Central memory CD8-positive, alpha-beta T cell (primary cell): Measurements from ENCODE around the gene NYAP1.
"Not testable (repeated sequence)": the region's sequence is repeated elsewhere in the genome, so short reads cannot be mapped to it uniquely, and the experiment has no call there.

Source experiments
- ATAC-seq: fragments of 150-1000 bp; cut with Tn5 transposase; replicated peaks from 2 replicates; pipeline ENCODE4 v1.10.0; 2022; ENCODE audit warnings: mild to moderate bottlenecking, moderate FRiP score, moderate number of reproducible peaks; ENCODE audit not compliant: poor library complexity, severe bottlenecking; ENCODE audit errors: extremely low read depth
- DNase-seq, 2 donors: peaks; one replicate each; pipeline ENCODE4 v3.0.0; 2021; ENCODE audit warnings: low spot score in 2 of 2
- H3K27ac Mint-ChIP-seq: one replicate; pipeline ENCODE4 v1.8.0; 2022; ENCODE audit warnings: low read depth, mild to moderate bottlenecking, moderate library complexity, mixed read lengths
- H3K27me3 Mint-ChIP-seq: one replicate; pipeline ENCODE4 v1.8.0; 2022; ENCODE audit warnings: mixed read lengths
- H3K36me3 Mint-ChIP-seq: one replicate; pipeline ENCODE4 v1.8.0; 2022; ENCODE audit warnings: mild to moderate bottlenecking, moderate library complexity, mixed read lengths; ENCODE audit not compliant: insufficient read depth
- H3K4me1 Mint-ChIP-seq: one replicate; pipeline ENCODE4 v1.8.0; 2022; ENCODE audit warnings: mixed read lengths
- H3K4me3 Mint-ChIP-seq: one replicate; pipeline ENCODE4 v1.8.0; 2022; ENCODE audit warnings: mild to moderate bottlenecking, moderate library complexity, mixed read lengths
- H3K9me3 Mint-ChIP-seq: one replicate; pipeline ENCODE4 v1.8.0; 2022; ENCODE audit warnings: mixed read lengths

The NYAP1 gene

GRCh38 chr7:100444311-100445278 is 39.1 kb upstream of the NYAP1 start:
- H3K36me3 Mint-ChIP-seq: peaks cover 2% of the 10 kb centered on the region
- no peak overlapping the region for H3K4me3 Mint-ChIP-seq
- H3K27ac Mint-ChIP-seq: no peak overlapping the region
- H3K9me3 Mint-ChIP-seq: no peaks in the 10 kb centered on the region
- H3K4me1 Mint-ChIP-seq: peaks cover 5% of the 10 kb centered on the region
- DNase-seq (no peak), ATAC-seq (no peak)
- no peaks in the 10 kb centered on the region for H3K27me3 Mint-ChIP-seq

- DNase-seq: no peak
- Mint-ChIP-seq H3K36me3 (peaks cover 2% of the 10 kb centered on the region), H3K27me3 (no peaks in the 10 kb centered on the region), H3K9me3 (no peaks in the 10 kb centered on the region), H3K27ac (no peak overlapping the region), H3K4me3 (no peak overlapping the region), H3K4me1 (peaks cover 5% of the 10 kb centered on the region)
- no peak for ATAC-seq
These were observed 37.7 kb upstream of the NYAP1 start for GRCh38 chr7:100446040-100446439.

- not testable (repeated sequence) for H3K9me3 Mint-ChIP-seq, DNase-seq, H3K27ac Mint-ChIP-seq, H3K4me3 Mint-ChIP-seq, H3K27me3 Mint-ChIP-seq, ATAC-seq, H3K4me1 Mint-ChIP-seq, H3K36me3 Mint-ChIP-seq
These were observed 36.4 kb upstream of the NYAP1 start for GRCh38 chr7:100447363-100447762.

- Mint-ChIP-seq H3K4me3 (peak overlapping the region; percentile 32), H3K4me1 (no peaks in the 10 kb centered on the region), H3K36me3 (peaks cover 2% of the 10 kb centered on the region), H3K27me3 (no peaks in the 10 kb centered on the region), H3K9me3 (no peaks in the 10 kb centered on the region), H3K27ac (no peak overlapping the region)
- ATAC-seq (no peak), DNase-seq (no peak)
These were observed 34.4 kb upstream of the NYAP1 start for GRCh38 chr7:100449190-100449795.

- Mint-ChIP-seq H3K27ac (no peak overlapping the region), H3K4me1 (peaks cover 6% of the 10 kb centered on the region), H3K36me3 (peaks cover 2% of the 10 kb centered on the region), H3K9me3 (no peaks in the 10 kb centered on the region), H3K27me3 (no peaks in the 10 kb centered on the region), H3K4me3 (no peak overlapping the region)
- no peak for ATAC-seq
- DNase-seq: no peak
These were observed 31.2 kb upstream of the NYAP1 start for GRCh38 chr7:100452513-100452912.

GRCh38 chr7:100453854-100454253 is 29.9 kb upstream of the NYAP1 start:
- not testable (repeated sequence) for H3K4me3 Mint-ChIP-seq, H3K27ac Mint-ChIP-seq, ATAC-seq

GRCh38 chr7:100455206-100455605 is 28.5 kb upstream of the NYAP1 start:
- no peaks in the 10 kb centered on the region for H3K9me3 Mint-ChIP-seq
- ATAC-seq: no peak
- no peaks in the 10 kb centered on the region for H3K27me3 Mint-ChIP-seq
- peaks cover 3% of the 10 kb centered on the region for H3K36me3 Mint-ChIP-seq
- DNase-seq: no peak
- H3K4me1 Mint-ChIP-seq: peaks cover 6% of the 10 kb centered on the region
- no peak overlapping the region for H3K27ac Mint-ChIP-seq
- H3K4me3 Mint-ChIP-seq: no peak overlapping the region

More at GRCh38 chr7:100453854-100454253, 29.9 kb upstream of the NYAP1 start:
- not testable (repeated sequence) for H3K4me1 Mint-ChIP-seq, H3K9me3 Mint-ChIP-seq, H3K36me3 Mint-ChIP-seq, DNase-seq, H3K27me3 Mint-ChIP-seq

- ATAC-seq (no peak), DNase-seq (no peak)
- no peak overlapping the region for H3K27ac Mint-ChIP-seq
- no peaks in the 10 kb centered on the region for H3K9me3 Mint-ChIP-seq
- peaks cover 4% of the 10 kb centered on the region for H3K36me3 Mint-ChIP-seq
- H3K4me3 Mint-ChIP-seq: no peak overlapping the region
- no peaks in the 10 kb centered on the region for H3K27me3 Mint-ChIP-seq
- peaks cover 6% of the 10 kb centered on the region for H3K4me1 Mint-ChIP-seq
These were observed 27.2 kb upstream of the NYAP1 start for GRCh38 chr7:100456562-100456961.

- no peaks in the 10 kb centered on the region for H3K27me3 Mint-ChIP-seq
- peaks cover 4% of the 10 kb centered on the region for H3K36me3 Mint-ChIP-seq
- no peak overlapping the region for H3K4me3 Mint-ChIP-seq
- H3K27ac Mint-ChIP-seq: no peak overlapping the region
- H3K9me3 Mint-ChIP-seq: no peaks in the 10 kb centered on the region
- ATAC-seq (no peak), DNase-seq (no peak)
- peaks cover 6% of the 10 kb centered on the region for H3K4me1 Mint-ChIP-seq
These were observed 26.7 kb upstream of the NYAP1 start for GRCh38 chr7:100457033-100457432.

GRCh38 chr7:100464210-100464660 is 19.5 kb upstream of the NYAP1 start, which contains the start of gene SPACDR:
Gene SPACDR, minus strand, starts transcription at chr7:100464260. Its CDS starts 235 bp downstream, at chr7:100464025.
- H3K4me1 Mint-ChIP-seq: peaks cover 5% of the 10 kb centered on the region
- DNase-seq: no peak
- H3K9me3 Mint-ChIP-seq: no peaks in the 10 kb centered on the region

GRCh38 chr7:100464791-100465190 is 18.9 kb upstream of the NYAP1 start:
- H3K27me3 Mint-ChIP-seq: no peaks in the 10 kb centered on the region
- peaks cover 25% of the 10 kb centered on the region for H3K36me3 Mint-ChIP-seq
- H3K9me3 Mint-ChIP-seq: no peaks in the 10 kb centered on the region
- peak overlapping the region; percentile 63 for H3K27ac Mint-ChIP-seq
- ATAC-seq (no peak), DNase-seq (no peak)
- no peak overlapping the region for H3K4me3 Mint-ChIP-seq
- peaks cover 5% of the 10 kb centered on the region for H3K4me1 Mint-ChIP-seq

More at GRCh38 chr7:100464210-100464660, 19.5 kb upstream of the NYAP1 start, which contains the start of gene SPACDR:
- no peaks in the 10 kb centered on the region for H3K27me3 Mint-ChIP-seq
- ATAC-seq: no peak
- no peak within 1 kb of the TSS for H3K4me3 Mint-ChIP-seq
- peaks cover 24% of the 10 kb centered on the region for H3K36me3 Mint-ChIP-seq
- H3K27ac Mint-ChIP-seq: peak within 1 kb of the TSS; percentile 63

- Mint-ChIP-seq H3K27ac (peak overlapping the region; percentile 63), H3K9me3 (no peaks in the 10 kb centered on the region), H3K4me1 (peaks cover 5% of the 10 kb centered on the region), H3K36me3 (peaks cover 26% of the 10 kb centered on the region), H3K27me3 (no peaks in the 10 kb centered on the region), H3K4me3 (no peak overlapping the region)
- DNase-seq (no peak), ATAC-seq (no peak)
These were observed 18.4 kb upstream of the NYAP1 start for GRCh38 chr7:100465299-100465698.
